Measurements from ENCODE around the gene DDX41.

Gene DDX41

GRCh38 chr5:177482359-177482795, 34.4 kb downstream of the DDX41 start:
- Histone ChIP-seq H3K36me3 (ENCODE audit: insufficient read depth, low read length) (peaks cover 4% of the 10 kb centered on the region; the same call in 1 of the 2 replicates), H3K9me2 (replicated peaks; ENCODE audit: low read depth, low read length) (no peaks in the 10 kb centered on the region), H3K4me3 (ENCODE audit: low read length, poor library complexity, severe bottlenecking) (no peak overlapping the region), H3F3A (ENCODE audit: low read depth) (no peaks in the 10 kb centered on the region), H3K9ac (ENCODE audit: low read depth, low read length, poor library complexity, severe bottlenecking) (no peak overlapping the region), H3K27me3 (ENCODE audit: insufficient read depth, low read length, poor library complexity, severe bottlenecking) (no peaks in the 10 kb centered on the region), H4K20me1 (ENCODE audit: insufficient read depth, low read length, poor library complexity, severe bottlenecking) (no peaks in the 10 kb centered on the region), H3K79me2 (ENCODE audit: insufficient read depth, low read length) (no peaks in the 10 kb centered on the region), H3K4me2 (ENCODE audit: low read depth, low read length, poor library complexity, severe bottlenecking) (no peak overlapping the region), H3K9me3 (ENCODE audit: insufficient read depth, low read depth, low read length) (no peaks in the 10 kb centered on the region), H2AFZ (ENCODE audit: low read length) (no peak overlapping the region), H3K4me1 (ENCODE audit: insufficient read depth, low read length, poor library complexity, severe bottlenecking) (no peaks in the 10 kb centered on the region)
- TF ChIP-seq CTCF (conservative IDR thresholded peaks at IDR 0.05; ENCODE audit: low read length) (no peak), EZH2phosphoT487 (IDR thresholded peaks at IDR 0.05; ENCODE audit: borderline replicate concordance) (no peak)

- Histone ChIP-seq H3K9ac (ENCODE audit: low read depth, low read length, poor library complexity, severe bottlenecking) (no peak overlapping the region), H3K9me3 (ENCODE audit: insufficient read depth, low read depth, low read length) (no peaks in the 10 kb centered on the region), H3K4me1 (ENCODE audit: insufficient read depth, low read length, poor library complexity, severe bottlenecking) (no peaks in the 10 kb centered on the region), H3K36me3 (ENCODE audit: insufficient read depth, low read length) (no peaks in the 10 kb centered on the region), H3K4me2 (ENCODE audit: low read depth, low read length, poor library complexity, severe bottlenecking) (no peak overlapping the region), H3K4me3 (ENCODE audit: low read length, poor library complexity, severe bottlenecking) (no peak overlapping the region), H3K27me3 (ENCODE audit: insufficient read depth, low read length, poor library complexity, severe bottlenecking) (no peaks in the 10 kb centered on the region), H3K9me2 (replicated peaks; ENCODE audit: low read depth, low read length) (no peaks in the 10 kb centered on the region), H2AFZ (ENCODE audit: low read length) (no peak overlapping the region), H4K20me1 (ENCODE audit: insufficient read depth, low read length, poor library complexity, severe bottlenecking) (no peaks in the 10 kb centered on the region), H3F3A (ENCODE audit: low read depth) (no peaks in the 10 kb centered on the region), H3K79me2 (ENCODE audit: insufficient read depth, low read length) (no peaks in the 10 kb centered on the region)
- no peak for TF ChIP-seq CTCF (conservative IDR thresholded peaks at IDR 0.05; ENCODE audit: low read length)
- TF ChIP-seq EZH2phosphoT487 (IDR thresholded peaks at IDR 0.05; ENCODE audit: borderline replicate concordance), result no peak
These were observed 37.0 kb downstream of the DDX41 start for GRCh38 chr5:177479774-177480173.

GRCh38 chr5:177478711-177479646, 37.8 kb downstream of the DDX41 start:
- Histone ChIP-seq H3K9ac (ENCODE audit: low read depth, low read length, poor library complexity, severe bottlenecking) (no peak overlapping the region), H2AFZ (ENCODE audit: low read length) (no peak overlapping the region), H3K4me2 (ENCODE audit: low read depth, low read length, poor library complexity, severe bottlenecking) (no peak overlapping the region), H3K36me3 (ENCODE audit: insufficient read depth, low read length) (no peaks in the 10 kb centered on the region), H4K20me1 (ENCODE audit: insufficient read depth, low read length, poor library complexity, severe bottlenecking) (no peaks in the 10 kb centered on the region), H3K9me2 (replicated peaks; ENCODE audit: low read depth, low read length) (no peaks in the 10 kb centered on the region), H3K4me1 (ENCODE audit: insufficient read depth, low read length, poor library complexity, severe bottlenecking) (no peaks in the 10 kb centered on the region), H3F3A (ENCODE audit: low read depth) (no peaks in the 10 kb centered on the region), H3K79me2 (ENCODE audit: insufficient read depth, low read length) (no peaks in the 10 kb centered on the region), H3K4me3 (ENCODE audit: low read length, poor library complexity, severe bottlenecking) (no peak overlapping the region), H3K27me3 (ENCODE audit: insufficient read depth, low read length, poor library complexity, severe bottlenecking) (no peaks in the 10 kb centered on the region), H3K9me3 (ENCODE audit: insufficient read depth, low read depth, low read length) (no peaks in the 10 kb centered on the region)
- TF ChIP-seq CTCF (conservative IDR thresholded peaks at IDR 0.05; ENCODE audit: low read length), result no peak
- no peak for TF ChIP-seq EZH2phosphoT487 (IDR thresholded peaks at IDR 0.05; ENCODE audit: borderline replicate concordance)
